Measurements from ENCODE around the gene PDK2. TPM values are rescaled to one million over a fixed set of nuclear protein-coding genes. Genes with fewer than 3 reads are reported as not detected.

The PDK2 gene
- total and polyA plus RNA-seq, 10 of the 15 experiments (the other 5 are each of a cell fraction or from before 2014, with no cell fraction given) = 0.98 to 22.6 (median 12.3) TPM

DNA sequence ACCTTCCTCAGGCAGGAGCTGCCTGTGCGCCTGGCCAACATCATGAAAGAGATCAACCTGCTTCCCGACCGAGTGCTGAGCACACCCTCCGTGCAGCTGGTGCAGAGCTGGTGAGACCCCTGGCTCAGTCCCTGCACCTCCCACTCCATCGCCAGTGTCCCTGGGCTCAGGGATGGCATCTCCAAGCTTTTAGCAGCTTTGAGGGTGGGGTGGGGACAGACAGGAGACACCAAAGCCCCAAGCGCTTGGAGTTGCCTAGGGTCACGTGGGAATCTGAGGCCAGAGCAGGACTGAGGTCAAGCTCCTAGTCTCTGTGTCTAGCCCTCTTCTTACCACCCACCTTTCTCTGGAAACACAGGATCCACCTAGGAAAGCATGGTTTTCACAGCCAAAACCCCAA, 2.3 kb downstream of the PDK2 start:
- Histone ChIP-seq H3K4me2 (ENCODE audit: control insufficient read depth, insufficient read depth) (no peak overlapping the region), H3K36me3 (ENCODE audit: control insufficient read depth in 2 of 2, insufficient read depth in 2 of 2, low read length in 1 of 2) (no peaks in the 10 kb centered on the region), H3K4me3 (no peak overlapping the region), H2AFZ (ENCODE audit: control insufficient read depth, low read depth, low read length) (no peak overlapping the region), H3K4me1 (ENCODE audit: control insufficient read depth, insufficient read depth, low read length) (peaks cover 17% of the 10 kb centered on the region), H3K79me2 (ENCODE audit: control insufficient read depth, insufficient read depth, low read length) (no peaks in the 10 kb centered on the region), H4K20me1 (ENCODE audit: control insufficient read depth, insufficient read depth) (no peaks in the 10 kb centered on the region), H3K27me3 (replicated peaks in 1 of 2; ENCODE audit: control insufficient read depth in 2 of 2, insufficient read depth in 2 of 2, low read length in 1 of 2) (no peaks in the 10 kb centered on the region), H3K9ac (ENCODE audit: control insufficient read depth, insufficient read depth, low read length) (no peak overlapping the region), H3K9me3 (replicated peaks; ENCODE audit: control insufficient read depth, insufficient read depth, low read length) (no peaks in the 10 kb centered on the region), H3K27ac (ENCODE audit: control insufficient read depth, insufficient read depth) (no peak overlapping the region)
- CTCF ChIA-PET = interaction anchor here (0.7 to 3.4 kb wide), 6 partner anchors 10 to 191 kb away, joined by 3 to 13 read pairs (median 4); no protein-coding TSS in a partner anchor
- ATAC-seq (no peak), DNase-seq (ENCODE audit: low read depth, low spot score) (no peak), FAIRE-seq (no peak)
- POLR2A ChIA-PET = interaction anchor here (0.6 kb wide), 1 partner anchor 34 kb away, joined by 4 read pairs; no protein-coding TSS in a partner anchor
- intact Hi-C loops (cut with micrococcal nuclease; ENCODE audit: unreplicated experiment) = loop anchor here (5.0 kb wide), 1 partner anchor 50 kb away; no protein-coding TSS in a partner anchor
- no TSS peak for BruUV-seq (replicated peaks)
- in situ Hi-C loops (cut with MboI) = no loop called here
- RAD21 ChIA-PET (ENCODE audit: unreplicated experiment) = interaction anchor here (1.4 kb wide), 1 partner anchor 10 kb away, joined by 3 read pairs; no protein-coding TSS in a partner anchor
- 91% methylated on average over 7 of the region's 7 CpGs for WGBS (ENCODE audit: insufficient coverage, insufficient replicate concordance, low lambda C conversion rate, missing lambda C conversion rate)
- SMC1A ChIA-PET (ENCODE audit: uncharacterized antibody, unreplicated experiment) = interaction anchor here (1.4 kb wide), 1 partner anchor 10 kb away, joined by 3 read pairs; no protein-coding TSS in a partner anchor
- TF ChIP-seq TARDBP (IDR thresholded peaks at IDR 0.05; ENCODE audit: borderline replicate concordance) = no peak
- TF ChIP-seq TCF3 (IDR thresholded peaks at IDR 0.05; ENCODE audit: borderline replicate concordance, insufficient read depth, low read depth, low read length) = no peak
- no peak for TF ChIP-seq ZSCAN29 (IDR thresholded peaks at IDR 0.05)
- TF ChIP-seq, protein P1, sequence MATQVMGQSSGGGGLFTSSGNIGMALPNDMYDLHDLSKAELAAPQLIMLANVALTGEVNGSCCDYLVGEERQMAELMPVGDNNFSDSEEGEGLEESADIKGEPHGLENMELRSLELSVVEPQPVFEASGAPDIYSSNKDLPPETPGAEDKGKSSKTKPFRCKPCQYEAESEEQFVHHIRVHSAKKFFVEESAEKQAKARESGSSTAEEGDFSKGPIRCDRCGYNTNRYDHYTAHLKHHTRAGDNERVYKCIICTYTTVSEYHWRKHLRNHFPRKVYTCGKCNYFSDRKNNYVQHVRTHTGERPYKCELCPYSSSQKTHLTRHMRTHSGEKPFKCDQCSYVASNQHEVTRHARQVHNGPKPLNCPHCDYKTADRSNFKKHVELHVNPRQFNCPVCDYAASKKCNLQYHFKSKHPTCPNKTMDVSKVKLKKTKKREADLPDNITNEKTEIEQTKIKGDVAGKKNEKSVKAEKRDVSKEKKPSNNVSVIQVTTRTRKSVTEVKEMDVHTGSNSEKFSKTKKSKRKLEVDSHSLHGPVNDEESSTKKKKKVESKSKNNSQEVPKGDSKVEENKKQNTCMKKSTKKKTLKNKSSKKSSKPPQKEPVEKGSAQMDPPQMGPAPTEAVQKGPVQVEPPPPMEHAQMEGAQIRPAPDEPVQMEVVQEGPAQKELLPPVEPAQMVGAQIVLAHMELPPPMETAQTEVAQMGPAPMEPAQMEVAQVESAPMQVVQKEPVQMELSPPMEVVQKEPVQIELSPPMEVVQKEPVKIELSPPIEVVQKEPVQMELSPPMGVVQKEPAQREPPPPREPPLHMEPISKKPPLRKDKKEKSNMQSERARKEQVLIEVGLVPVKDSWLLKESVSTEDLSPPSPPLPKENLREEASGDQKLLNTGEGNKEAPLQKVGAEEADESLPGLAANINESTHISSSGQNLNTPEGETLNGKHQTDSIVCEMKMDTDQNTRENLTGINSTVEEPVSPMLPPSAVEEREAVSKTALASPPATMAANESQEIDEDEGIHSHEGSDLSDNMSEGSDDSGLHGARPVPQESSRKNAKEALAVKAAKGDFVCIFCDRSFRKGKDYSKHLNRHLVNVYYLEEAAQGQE (IDR thresholded peaks at IDR 0.05; ENCODE audit: low read depth, low read length) = no peak
- TF ChIP-seq SMAD5 (IDR thresholded peaks at IDR 0.05; ENCODE audit: low read depth) = no peak
- TF ChIP-seq RAD51 (IDR thresholded peaks at IDR 0.05) = no peak
- TF ChIP-seq RUNX3 (IDR thresholded peaks at IDR 0.05; ENCODE audit: low read length) = no peak
- TF ChIP-seq CBX5 (IDR thresholded peaks at IDR 0.05; ENCODE audit: low read depth) = no peak
- no peak for TF ChIP-seq CBFB (IDR thresholded peaks at IDR 0.05; ENCODE audit: low read depth)
- TF ChIP-seq, protein P2, sequence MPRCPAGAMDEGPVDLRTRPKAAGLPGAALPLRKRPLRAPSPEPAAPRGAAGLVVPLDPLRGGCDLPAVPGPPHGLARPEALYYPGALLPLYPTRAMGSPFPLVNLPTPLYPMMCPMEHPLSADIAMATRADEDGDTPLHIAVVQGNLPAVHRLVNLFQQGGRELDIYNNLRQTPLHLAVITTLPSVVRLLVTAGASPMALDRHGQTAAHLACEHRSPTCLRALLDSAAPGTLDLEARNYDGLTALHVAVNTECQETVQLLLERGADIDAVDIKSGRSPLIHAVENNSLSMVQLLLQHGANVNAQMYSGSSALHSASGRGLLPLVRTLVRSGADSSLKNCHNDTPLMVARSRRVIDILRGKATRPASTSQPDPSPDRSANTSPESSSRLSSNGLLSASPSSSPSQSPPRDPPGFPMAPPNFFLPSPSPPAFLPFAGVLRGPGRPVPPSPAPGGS (IDR thresholded peaks at IDR 0.05; ENCODE audit: borderline replicate concordance, insufficient read depth, low read depth, low read length, poor library complexity, severe bottlenecking) = no peak
- TF ChIP-seq, protein P3, sequence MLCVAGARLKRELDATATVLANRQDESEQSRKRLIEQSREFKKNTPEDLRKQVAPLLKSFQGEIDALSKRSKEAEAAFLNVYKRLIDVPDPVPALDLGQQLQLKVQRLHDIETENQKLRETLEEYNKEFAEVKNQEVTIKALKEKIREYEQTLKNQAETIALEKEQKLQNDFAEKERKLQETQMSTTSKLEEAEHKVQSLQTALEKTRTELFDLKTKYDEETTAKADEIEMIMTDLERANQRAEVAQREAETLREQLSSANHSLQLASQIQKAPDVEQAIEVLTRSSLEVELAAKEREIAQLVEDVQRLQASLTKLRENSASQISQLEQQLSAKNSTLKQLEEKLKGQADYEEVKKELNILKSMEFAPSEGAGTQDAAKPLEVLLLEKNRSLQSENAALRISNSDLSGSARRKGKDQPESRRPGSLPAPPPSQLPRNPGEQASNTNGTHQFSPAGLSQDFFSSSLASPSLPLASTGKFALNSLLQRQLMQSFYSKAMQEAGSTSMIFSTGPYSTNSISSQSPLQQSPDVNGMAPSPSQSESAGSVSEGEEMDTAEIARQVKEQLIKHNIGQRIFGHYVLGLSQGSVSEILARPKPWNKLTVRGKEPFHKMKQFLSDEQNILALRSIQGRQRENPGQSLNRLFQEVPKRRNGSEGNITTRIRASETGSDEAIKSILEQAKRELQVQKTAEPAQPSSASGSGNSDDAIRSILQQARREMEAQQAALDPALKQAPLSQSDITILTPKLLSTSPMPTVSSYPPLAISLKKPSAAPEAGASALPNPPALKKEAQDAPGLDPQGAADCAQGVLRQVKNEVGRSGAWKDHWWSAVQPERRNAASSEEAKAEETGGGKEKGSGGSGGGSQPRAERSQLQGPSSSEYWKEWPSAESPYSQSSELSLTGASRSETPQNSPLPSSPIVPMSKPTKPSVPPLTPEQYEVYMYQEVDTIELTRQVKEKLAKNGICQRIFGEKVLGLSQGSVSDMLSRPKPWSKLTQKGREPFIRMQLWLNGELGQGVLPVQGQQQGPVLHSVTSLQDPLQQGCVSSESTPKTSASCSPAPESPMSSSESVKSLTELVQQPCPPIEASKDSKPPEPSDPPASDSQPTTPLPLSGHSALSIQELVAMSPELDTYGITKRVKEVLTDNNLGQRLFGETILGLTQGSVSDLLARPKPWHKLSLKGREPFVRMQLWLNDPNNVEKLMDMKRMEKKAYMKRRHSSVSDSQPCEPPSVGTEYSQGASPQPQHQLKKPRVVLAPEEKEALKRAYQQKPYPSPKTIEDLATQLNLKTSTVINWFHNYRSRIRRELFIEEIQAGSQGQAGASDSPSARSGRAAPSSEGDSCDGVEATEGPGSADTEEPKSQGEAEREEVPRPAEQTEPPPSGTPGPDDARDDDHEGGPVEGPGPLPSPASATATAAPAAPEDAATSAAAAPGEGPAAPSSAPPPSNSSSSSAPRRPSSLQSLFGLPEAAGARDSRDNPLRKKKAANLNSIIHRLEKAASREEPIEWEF (IDR thresholded peaks at IDR 0.05; ENCODE audit: insufficient replicate concordance, low read depth, low read length) = no peak
- no peak for TF ChIP-seq GABPA (IDR thresholded peaks at IDR 0.05; ENCODE audit: low read depth)
- TF ChIP-seq SREBF2 (IDR thresholded peaks at IDR 0.05; ENCODE audit: low read length) = no peak
- no peak for TF ChIP-seq NRF1 (conservative IDR thresholded peaks at IDR 0.05; ENCODE audit: low read depth, low read length)
- TF ChIP-seq PAX8 (IDR thresholded peaks at IDR 0.05) = no peak
- TF ChIP-seq RFX5 (IDR thresholded peaks at IDR 0.05; ENCODE audit: low read depth, low read length) = no peak
